H9 (cell line): ENCODE data around the gene DGKD. TPM values are rescaled to one million over a fixed set of nuclear protein-coding genes. Genes with fewer than 3 reads are reported as not detected.

Source experiments
- DNase-seq: peaks from one replicate; pipeline ENCODE4 v3.0.0-alpha.2; 2017
- H2AFZ ChIP-seq: one replicate; pipeline ENCODE4 v1.6.1; 2013; ENCODE audit warnings: mild to moderate bottlenecking, low read length, control low read depth, moderate library complexity
- H2AK5ac ChIP-seq: 2 replicates; pipeline ENCODE4 v1.6.1; 2013; ENCODE audit warnings: low read length, control low read depth, mixed read lengths; ENCODE audit not compliant: insufficient read length
- H2BK120ac ChIP-seq: one replicate; pipeline ENCODE4 v1.6.1; 2013; ENCODE audit warnings: low read depth, mild to moderate bottlenecking, low read length, control low read depth, inconsistent platforms; ENCODE audit not compliant: poor library complexity, severe bottlenecking
- H2BK12ac ChIP-seq: 2 replicates; pipeline ENCODE4 v1.6.1; 2013; ENCODE audit warnings: low read length, control low read depth, mixed read lengths, low read depth; ENCODE audit not compliant: insufficient read length
- H2BK15ac ChIP-seq: 2 replicates; pipeline ENCODE4 v1.6.1; 2013; ENCODE audit warnings: low read depth, low read length, control low read depth
- H2BK20ac ChIP-seq: one replicate; pipeline ENCODE4 v1.6.1; 2013; ENCODE audit warnings: low read depth, mild to moderate bottlenecking, low read length, control low read depth, inconsistent platforms; ENCODE audit not compliant: poor library complexity, severe bottlenecking
- H2BK5ac ChIP-seq: 2 replicates; pipeline ENCODE4 v1.6.1; 2013; ENCODE audit warnings: low read length, control low read depth, mixed read lengths; ENCODE audit not compliant: insufficient read length
- H3K14ac ChIP-seq: 2 replicates; pipeline ENCODE4 v1.6.1; 2013; ENCODE audit warnings: low read length, control low read depth; ENCODE audit not compliant: insufficient read depth
- H3K18ac ChIP-seq: 2 replicates; pipeline ENCODE4 v1.6.1; 2013; ENCODE audit warnings: low read depth, mild to moderate bottlenecking, mixed read lengths, low read length, control low read depth; ENCODE audit not compliant: insufficient read length
- H3K23ac ChIP-seq: 2 replicates; pipeline ENCODE4 v1.6.1; 2013; ENCODE audit warnings: low read length, control low read depth, mixed read lengths, low read depth; ENCODE audit not compliant: insufficient read length
- H3K23me2 ChIP-seq: 2 replicates; pipeline ENCODE4 v1.6.1; 2013; ENCODE audit warnings: low read depth, mild to moderate bottlenecking, mixed read lengths, low read length, control low read depth; ENCODE audit not compliant: insufficient read length, poor library complexity, severe bottlenecking
- H3K27ac ChIP-seq: 2 replicates; pipeline ENCODE4 v1.5.1; 2013; ENCODE audit warnings: low read length, control low read depth, mixed read lengths, low read depth; ENCODE audit not compliant: insufficient read length
- H3K27me3 ChIP-seq: 2 replicates; pipeline ENCODE4 v1.6.1; 2013; ENCODE audit warnings: low read length, control low read depth, inconsistent platforms; ENCODE audit not compliant: insufficient read depth
- H3K4ac ChIP-seq: 2 replicates; pipeline ENCODE4 v1.6.1; 2013; ENCODE audit warnings: low read depth, mild to moderate bottlenecking, control low read depth, inconsistent platforms, low read length, moderate library complexity
- H3K4me1 ChIP-seq: 2 replicates; pipeline ENCODE4 v1.6.1; 2013; ENCODE audit warnings: low read length, control low read depth, inconsistent platforms; ENCODE audit not compliant: insufficient read depth
- H3K4me2 ChIP-seq: 2 replicates; pipeline ENCODE4 v1.6.1; 2013; ENCODE audit warnings: low read length, control low read depth, mixed read lengths; ENCODE audit not compliant: insufficient read length, insufficient read depth
- H3K56ac ChIP-seq: 2 replicates; pipeline ENCODE4 v1.6.1; 2013; ENCODE audit warnings: low read depth, mild to moderate bottlenecking, mixed read lengths, low read length, control low read depth; ENCODE audit not compliant: insufficient read length
- H3K79me1 ChIP-seq: 2 replicates; pipeline ENCODE4 v1.6.1; 2013; ENCODE audit warnings: low read depth, mild to moderate bottlenecking, moderate library complexity, low read length, control low read depth, inconsistent platforms; ENCODE audit not compliant: insufficient read depth, poor library complexity, severe bottlenecking
- H3K79me2 ChIP-seq: 2 replicates; pipeline ENCODE4 v1.6.1; 2013; ENCODE audit warnings: low read length, control low read depth, inconsistent platforms; ENCODE audit not compliant: insufficient read depth
- H3K9ac ChIP-seq: 2 replicates; pipeline ENCODE4 v1.6.1; 2013; ENCODE audit warnings: low read length, control low read depth, mixed read lengths; ENCODE audit not compliant: insufficient read length; ENCODE audit errors: extremely low read depth
- H3K9me3 ChIP-seq: one replicate; pipeline ENCODE4 v1.6.1; 2013; ENCODE audit warnings: low read depth, low read length, inconsistent platforms; ENCODE audit not compliant: control insufficient read depth
- H3T11ph ChIP-seq: one replicate; pipeline ENCODE4 v1.6.1; 2013; ENCODE audit warnings: mild to moderate bottlenecking, low read length, control low read depth, inconsistent platforms
- H4K20me1 ChIP-seq: one replicate; pipeline ENCODE4 v1.6.1; 2013; ENCODE audit not compliant: control insufficient read depth, insufficient read length, insufficient read depth
- H4K5ac ChIP-seq: 2 replicates; pipeline ENCODE4 v1.6.1; 2013; ENCODE audit warnings: low read depth, mild to moderate bottlenecking, mixed read lengths, low read length, control low read depth; ENCODE audit not compliant: insufficient read length
- H4K8ac ChIP-seq: replicated peaks from 2 replicates; pipeline ENCODE4 v1.6.1; 2013; ENCODE audit warnings: low read length, control low read depth, mixed read lengths, low read depth; ENCODE audit not compliant: insufficient read length
- H4K91ac ChIP-seq: 2 replicates; pipeline ENCODE4 v1.6.1; 2013; ENCODE audit warnings: low read depth, mild to moderate bottlenecking, moderate library complexity, mixed read lengths, low read length, control low read depth; ENCODE audit not compliant: insufficient read length
- H3K27ac Mint-ChIP-seq, 3 experiments: 2 replicates in 2 of 3; 3 replicates in 1 of 3; pipeline ENCODE4 v1.8.0; 2020 to 2021; ENCODE audit warnings: mixed read lengths in 3 of 3, mild to moderate bottlenecking in 1 of 3, moderate library complexity in 1 of 3
- H3K27me3 Mint-ChIP-seq: 2 replicates; pipeline ENCODE4 v1.8.0; 2021; ENCODE audit warnings: low read depth, mild to moderate bottlenecking, moderate library complexity, mixed read lengths
- H3K36me3 Mint-ChIP-seq, 3 experiments: 2 replicates in 2 of 3; 3 replicates in 1 of 3; pipeline ENCODE4 v1.8.0; 2020 to 2021; ENCODE audit warnings: low read depth in 3 of 3, mixed read lengths in 3 of 3; ENCODE audit not compliant: insufficient read depth in 1 of 3
- H3K4me1 Mint-ChIP-seq, 2 experiments: 2 replicates each; pipeline ENCODE4 v1.8.0; 2020; ENCODE audit warnings: mixed read lengths in 2 of 2
- H3K4me3 Mint-ChIP-seq, 2 experiments: 2 replicates in 1 of 2; 3 replicates in 1 of 2; pipeline ENCODE4 v1.8.0; 2020 to 2021; ENCODE audit warnings: mild to moderate bottlenecking in 2 of 2, mixed read lengths in 2 of 2, moderate library complexity in 1 of 2
- H3K9me3 Mint-ChIP-seq, 2 experiments: 2 replicates in 1 of 2; 3 replicates in 1 of 2; pipeline ENCODE4 v1.8.0; 2020; ENCODE audit warnings: mild to moderate bottlenecking in 2 of 2, mixed read lengths in 2 of 2, moderate library complexity in 1 of 2
- CTCF ChIP-seq: fragments of 200-600 bp; sonication (generic); conservative IDR thresholded peaks from 3 replicates; pipeline ENCODE4 v1.8.0; 2021; ENCODE audit warnings: antibody characterized with exemption, mild to moderate bottlenecking
- WGBS: extraction: QIAGEN DNeasy Blood & Tissue Kit; methylation state at CpG from one replicate; pipeline ENCODE4 v1.1.7; 2013; ENCODE audit warnings: missing lambda C conversion rate, low lambda C conversion rate, mixed read lengths; ENCODE audit not compliant: insufficient read length; ENCODE audit errors: extremely low coverage; 5-methylcytosine and 5-hydroxymethylcytosine counted together
- total RNA-seq: library from RNA; stranded (reverse); gene quantifications from 2 replicates; pipeline ENCODE4 v1.2.1, GENCODE V29; 2021

The DGKD gene
- total RNA-seq, 1 experiment from 2014 or later: 20.7 TPM

GRCh38 chr2:233470011-233470687 lies 115.9 kb downstream of the DGKD start:
- Histone ChIP-seq H3K23me2 (no peaks in the 10 kb centered on the region), H3K79me1 (no peaks in the 10 kb centered on the region), H4K20me1 (peaks cover 2% of the 10 kb centered on the region), H3K23ac (no peak overlapping the region), H2AFZ (no peak overlapping the region), H3K27me3 (no peaks in the 10 kb centered on the region), H2BK15ac (no peak overlapping the region), H3K9me3 (no peaks in the 10 kb centered on the region), H4K8ac (no peak overlapping the region), H2BK120ac (no peak overlapping the region), H2AK5ac (no peak overlapping the region), H3K4me1 (no peaks in the 10 kb centered on the region), H2BK12ac (no peak overlapping the region), H4K91ac (no peak overlapping the region), H3K18ac (no peak overlapping the region), H3K4me2 (no peak overlapping the region), H3K4ac (no peak overlapping the region), H2BK20ac (no peak overlapping the region), H4K5ac (no peak overlapping the region), H3K56ac (no peak overlapping the region), H3K9ac (no peak overlapping the region), H2BK5ac (no peak overlapping the region), H3K14ac (no peak overlapping the region), H3K79me2 (no peaks in the 10 kb centered on the region), H3T11ph (no peak overlapping the region), H3K27ac (no peak overlapping the region)
- TF ChIP-seq CTCF: no peak
- Mint-ChIP-seq H3K4me3 (no peak overlapping the region), H3K36me3 (peaks cover 20 to 40% (median 33%) of the 10 kb centered on the region in 3 experiments; a peak in 6 of 7 replicates), H3K27me3 (no peaks in the 10 kb centered on the region; the same call in 1 of the 2 replicates), H3K4me1 (peaks cover 4 to 6% of the 10 kb centered on the region in 2 experiments), H3K9me3 (no peaks in the 10 kb centered on the region), H3K27ac (peak overlapping the region in 2 of 3 experiments; percentile 76 to 82; a peak in 3 of 7 replicates)
- no CpG with 5 or more reads among the region's 20 CpGs for WGBS
- no peak for DNase-seq
